Right lobe of liver (tissue), 6 donors: ENCODE results near the gene SETBP1. TPM values are rescaled to one million over a fixed set of nuclear protein-coding genes. Genes with fewer than 3 reads are reported as not detected.

Source experiments
- ATAC-seq, 4 donors: fragments of 200-7000 bp; cut with Tn5 transposase; one replicate each; pipeline ENCODE4 v1.9.1; 2020; ENCODE audit warnings: mild to moderate bottlenecking in 4 of 4, moderate library complexity in 4 of 4
- DNase-seq, 3 donors: peaks; one replicate each; pipeline ENCODE4 v3.0.0-alpha.2; 2020
- H3K27ac ChIP-seq, 3 donors: fragments of 200-600 bp; one replicate each; pipeline ENCODE4 v1.8.0; 2022
- H3K27me3 ChIP-seq, 2 donors: fragments of 200-600 bp; one replicate each; pipeline ENCODE4 v1.8.0; 2022
- H3K36me3 ChIP-seq, 4 donors: fragments of 200-600 bp; sonication (generic) in 1 of 4; one replicate each; pipeline versions ENCODE4 v1.5.1 to v1.8.0; 2017 to 2022; ENCODE audit warnings: control low read depth in 1 of 4
- H3K4me1 ChIP-seq, 4 donors: fragments of 200-600 bp; sonication (generic) in 1 of 4; one replicate each; pipeline versions ENCODE4 v1.5.1 to v1.8.0; 2017 to 2022; ENCODE audit warnings: control low read depth in 1 of 4
- H3K4me3 ChIP-seq, 3 donors: fragments of 200-600 bp; one replicate each; pipeline ENCODE4 v1.8.0; 2022
- H3K9me3 ChIP-seq, 4 donors: fragments of 200-600 bp; sonication (generic) in 1 of 4; one replicate each; pipeline versions ENCODE4 v1.5.1 to v1.8.0; 2017 to 2022; ENCODE audit warnings: control low read depth in 1 of 4
- CTCF ChIP-seq, 4 donors: fragments of 200-600 bp in 3 of 4; fragments of 450-650 bp in 1 of 4; IDR thresholded peaks; one replicate each; pipeline versions ENCODE4 v1.5.1 to v1.8.0; 2016 to 2022; ENCODE audit warnings: antibody characterized with exemption in 4 of 4, mild to moderate bottlenecking in 2 of 4
- POLR2A ChIP-seq: fragments of 450-650 bp; IDR thresholded peaks from one replicate; pipeline ENCODE4 v1.6.1; 2017; ENCODE audit warnings: antibody characterized with exemption, mild to moderate bottlenecking
- WGBS: methylation state at CpG from one replicate; pipeline ENCODE4 v1.1.6; 2018; ENCODE audit warnings: low coverage, low lambda C conversion rate; ENCODE audit not compliant: insufficient coverage; ENCODE audit errors: missing lambda C conversion rate; 5-methylcytosine and 5-hydroxymethylcytosine counted together
- intact Hi-C, 2 donors: fragments of 100-400 bp; cut with DNase I; formaldehyde crosslinking; loops; one replicate each; pipeline versions ENCODE4 v1.11.2 to v1.14.1; 2022
- total RNA-seq, 6 experiments: library from RNA; depleted of rRNA in 2 of 6; stranded (reverse); fragments of >200 nt in 2 of 6; fragmentation: NEBNext Ultra II Directional in 3 of 6; extraction: Animal tissue kit (Norgen Biotek cat#: 25700) in 3 of 6; gene quantifications; one replicate each; pipeline versions ENCODE4 v1.1.0 to v1.2.4, GENCODE V29; 2016 to 2023
- donor health status: DM: no; HTN: yes; CAD: no.
- donor health status: DM: no; HTN: no; CAD: no.
- donor health status: DM: no; HTN: no; CAD: no.
- donor health status: DM: no; HTN: yes; CAD: no.
- donor health status: DM: no; HTN: yes; CAD: no.

SETBP1 gene
- total RNA-seq, 6 experiments from 2014 or later = 14.3 to 29.1 (median 16.6) TPM

DNA sequence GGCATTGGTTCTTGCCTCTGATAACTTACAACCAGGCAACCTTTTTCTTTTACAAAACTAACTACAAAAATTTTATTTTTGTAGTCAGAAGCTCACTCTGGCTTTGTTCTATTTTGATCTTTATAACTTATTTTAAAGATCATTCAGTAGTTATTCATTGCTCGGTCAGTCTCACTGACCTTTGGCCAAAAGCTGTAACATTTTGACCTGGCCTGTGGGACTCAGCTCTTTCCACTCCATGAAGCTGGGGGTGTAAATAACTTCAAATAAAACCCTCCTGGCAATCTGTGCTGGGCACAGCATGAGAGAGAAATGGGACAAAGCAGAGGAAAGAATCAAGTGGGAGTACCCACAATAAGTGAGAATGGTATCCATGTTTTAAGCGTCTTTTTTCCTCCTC, 380.7 kb downstream of the SETBP1 start:
- peaks cover 0 to 25% (median 0%) of the 10 kb centered on the region in 4 donors for H3K4me1 ChIP-seq
- peak in 1 of 3 donors; percentile 56 for DNase-seq
- peak; percentile 89 to 93 (median 91) for ATAC-seq
- no peaks in the 10 kb centered on the region for H3K27me3 ChIP-seq
- intact Hi-C loops = no loop called here
- H3K4me3 ChIP-seq = no peak overlapping the region
- H3K36me3 ChIP-seq = no peaks in the 10 kb centered on the region
- H3K27ac ChIP-seq = peak overlapping the region in 1 of 3 donors; percentile 24
- H3K9me3 ChIP-seq = no peaks in the 10 kb centered on the region
- no peak for TF ChIP-seq CTCF (IDR thresholded peaks at IDR 0.05)
- no peak for TF ChIP-seq POLR2A
- WGBS = 44% methylated on average over 2 of the region's 2 CpGs

GRCh38 chr18:45063246-45064038, 382.8 kb downstream of the SETBP1 start:
- H3K36me3 ChIP-seq = no peaks in the 10 kb centered on the region
- TF ChIP-seq CTCF (IDR thresholded peaks at IDR 0.05) (no peak), POLR2A (no peak)
- ATAC-seq = peak in 3 of 4 donors; percentile 8 to 43 (median 43)
- H3K4me3 ChIP-seq = no peak overlapping the region
- H3K27ac ChIP-seq = no peak overlapping the region
- intact Hi-C loops = no loop called here
- 100% methylated on average over 4 of the region's 55 CpGs for WGBS
- no peaks in the 10 kb centered on the region for H3K9me3 ChIP-seq
- H3K4me1 ChIP-seq = peaks cover 0 to 34% (median 0%) of the 10 kb centered on the region in 4 donors
- DNase-seq = no peak
- no peaks in the 10 kb centered on the region for H3K27me3 ChIP-seq

GRCh38 chr18:45066210-45066609, 385.5 kb downstream of the SETBP1 start:
- H3K4me1 ChIP-seq = peaks cover 0 to 26% (median 0%) of the 10 kb centered on the region in 4 donors
- TF ChIP-seq CTCF (IDR thresholded peaks at IDR 0.05) = no peak
- TF ChIP-seq POLR2A = no peak
- H3K27ac ChIP-seq = no peak overlapping the region
- no peaks in the 10 kb centered on the region for H3K27me3 ChIP-seq
- no peak for ATAC-seq
- H3K9me3 ChIP-seq = no peaks in the 10 kb centered on the region
- H3K36me3 ChIP-seq = no peaks in the 10 kb centered on the region
- intact Hi-C loops = loop anchor here in 1 of 2 donors (5.0 kb wide), 1 partner anchor 61 kb away; no protein-coding TSS in a partner anchor
- no peak for DNase-seq
- H3K4me3 ChIP-seq = no peak overlapping the region
- 64% methylated on average over 4 of the region's 4 CpGs for WGBS

DNA sequence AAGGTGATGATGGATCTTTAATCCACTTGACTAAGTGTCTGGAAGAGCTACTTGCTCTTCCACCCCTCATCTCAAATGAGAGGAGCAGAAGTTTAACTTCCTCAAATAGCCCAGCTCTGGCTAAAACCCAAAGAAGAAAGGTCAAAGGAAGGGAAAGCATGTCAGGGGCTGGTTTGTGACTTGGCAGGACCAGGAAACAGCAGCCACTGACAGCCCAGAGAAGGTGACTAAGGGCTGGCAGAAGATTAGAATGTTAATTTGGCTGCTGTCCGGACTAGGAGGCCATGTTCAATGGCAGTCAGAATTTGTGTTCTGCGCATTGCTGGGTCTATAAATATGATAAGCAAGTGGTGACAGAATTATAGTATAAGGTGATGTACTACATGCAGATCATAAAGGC, 386.2 kb downstream of the SETBP1 start:
- Histone ChIP-seq H3K27ac (no peak overlapping the region), H3K27me3 (no peaks in the 10 kb centered on the region), H3K36me3 (no peaks in the 10 kb centered on the region), H3K4me3 (no peak overlapping the region), H3K9me3 (no peaks in the 10 kb centered on the region), H3K4me1 (peaks cover 0 to 21% (median 0%) of the 10 kb centered on the region in 4 donors)
- DNase-seq = no peak
- WGBS = 61% methylated on average over 2 of the region's 2 CpGs
- intact Hi-C loops = loop anchor here in 1 of 2 donors (5.0 kb wide), 1 partner anchor 60 kb away; no protein-coding TSS in a partner anchor
- TF ChIP-seq CTCF (IDR thresholded peaks at IDR 0.05) (no peak), POLR2A (no peak)
- peak; percentile 50 to 88 (median 65) for ATAC-seq
